Stomach (tissue), 9 donors: ENCODE data around the gene SH3YL1. TPM values are rescaled to one million over a fixed set of nuclear protein-coding genes. Genes with fewer than 3 reads are reported as not detected.

Experiments
- DNase-seq, 2 donors: peaks; one replicate each; pipeline versions ENCODE4 v3.0.0 to v3.0.0-alpha.2; 2013 to 2019
- H3K27ac ChIP-seq, 5 donors: fragments of 200-600 bp in 4 of 5; sonication (generic) in 4 of 5; one replicate each; pipeline ENCODE4 v1.5.1; 2013 to 2019; ENCODE audit warnings: mild to moderate bottlenecking in 1 of 5, moderate library complexity in 1 of 5
- H3K27me3 ChIP-seq, 3 donors: fragments of 200-600 bp; sonication (generic); one replicate each; pipeline ENCODE4 v1.5.1; 2017 to 2019; ENCODE audit warnings: mixed run types in 1 of 3
- H3K36me3 ChIP-seq, 4 donors: fragments of 200-600 bp; sonication (generic); 1 replicate in 3 of 4; 2 replicates in 1 of 4; pipeline ENCODE4 v1.5.1; 2016 to 2019
- H3K4me1 ChIP-seq, 4 donors: fragments of 200-600 bp; sonication (generic); one replicate each; pipeline ENCODE4 v1.5.1; 2016 to 2019
- H3K4me3 ChIP-seq, 4 donors: fragments of 200-600 bp; sonication (generic) in 3 of 4; one replicate each; pipeline ENCODE4 v1.5.1; 2016 to 2019; ENCODE audit warnings: mild to moderate bottlenecking in 1 of 4
- H3K9me3 ChIP-seq, 4 donors: fragments of 200-600 bp; sonication (generic); one replicate each; pipeline ENCODE4 v1.5.1; 2016 to 2019
- EP300 ChIP-seq: sonication (generic); formaldehyde crosslinking; IDR thresholded peaks from one replicate; pipeline ENCODE4 v1.6.1; 2017; ENCODE audit warnings: antibody characterized with exemption
- POLR2A ChIP-seq, 4 donors: fragments of 450-650 bp; IDR thresholded peaks; one replicate each; pipeline ENCODE4 v1.6.1; 2016; ENCODE audit warnings: antibody characterized with exemption in 4 of 4, control low read depth in 2 of 4, mild to moderate bottlenecking in 1 of 4, moderate library complexity in 1 of 4
- POLR2AphosphoS5 ChIP-seq, 3 donors: sonication (generic); formaldehyde crosslinking; IDR thresholded peaks; one replicate each; pipeline ENCODE4 v1.6.1; 2016; ENCODE audit warnings: antibody characterized with exemption in 3 of 3
- WGBS, 5 donors: extraction: QIAGEN DNeasy Blood & Tissue Kit in 3 of 5; methylation state at CpG; one replicate each; pipeline versions ENCODE4 v1.1.5 to v1.1.7; 2013 to 2018; 5-methylcytosine and 5-hydroxymethylcytosine counted together
- intact Hi-C: fragments of 100-400 bp; cut with DNase I; formaldehyde crosslinking; loops from one replicate; pipeline ENCODE4 v1.15.1; 2023; ENCODE audit warnings: low total_unique reads
- polyA plus RNA-seq, 3 donors: library from polyadenylated mRNA; stranded (reverse); fragments of 200-250 nt; gene quantifications; one replicate each; pipeline ENCODE4 v1.2.3, GENCODE V29; 2013
- total RNA-seq, 5 donors: library from RNA; depleted of rRNA; stranded (reverse); fragments of >200 nt; gene quantifications; one replicate each; pipeline versions ENCODE4 v1.1.0 to v1.2.3, GENCODE V29; 2014 to 2016
- TF ChIP-seq, protein P1 (sequence below), 7 experiments: fragments of 450-650 bp in 4 of 7; fragments of 200-600 bp in 3 of 7; sonication (generic) in 3 of 7; IDR thresholded peaks; one replicate each; pipeline ENCODE4 v1.5.1; 2016 to 2019; ENCODE audit warnings: antibody characterized with exemption in 7 of 7, control low read depth in 2 of 7, mild to moderate bottlenecking in 1 of 7
- donor health status: healthy with polysubstance abuse.
- donor health status: Bipolar disorder and iron deficiency.
- donor health status: healthy.

SH3YL1 gene
- total and polyA plus RNA-seq, 8 donors, result 45.5 to 230 (median 143) TPM

DNA sequence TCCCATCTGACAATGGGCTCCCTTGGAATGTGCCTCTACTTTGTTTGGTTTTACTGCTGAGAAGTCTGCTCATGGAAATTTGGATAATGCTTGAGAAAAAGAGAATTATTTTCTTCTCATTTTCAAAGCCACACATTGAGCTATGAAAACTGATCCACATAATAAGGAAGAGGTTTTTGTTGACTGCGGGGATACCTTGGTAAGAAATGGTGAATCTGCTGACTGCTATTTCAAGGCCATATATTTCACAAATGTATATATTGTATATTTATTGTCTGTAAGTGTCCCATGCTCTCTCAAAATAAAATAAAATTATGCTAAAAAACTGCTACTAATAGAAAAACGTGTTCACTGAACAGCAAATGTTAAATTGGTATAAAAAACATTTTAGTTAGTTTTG is 15.1 kb downstream of the SH3YL1 start:
- H3K9me3 ChIP-seq, result no peaks in the 10 kb centered on the region
- intact Hi-C loops, result no loop called here
- no peak for TF ChIP-seq POLR2AphosphoS5 (IDR thresholded peaks at IDR 0.05)
- TF ChIP-seq, protein P1, sequence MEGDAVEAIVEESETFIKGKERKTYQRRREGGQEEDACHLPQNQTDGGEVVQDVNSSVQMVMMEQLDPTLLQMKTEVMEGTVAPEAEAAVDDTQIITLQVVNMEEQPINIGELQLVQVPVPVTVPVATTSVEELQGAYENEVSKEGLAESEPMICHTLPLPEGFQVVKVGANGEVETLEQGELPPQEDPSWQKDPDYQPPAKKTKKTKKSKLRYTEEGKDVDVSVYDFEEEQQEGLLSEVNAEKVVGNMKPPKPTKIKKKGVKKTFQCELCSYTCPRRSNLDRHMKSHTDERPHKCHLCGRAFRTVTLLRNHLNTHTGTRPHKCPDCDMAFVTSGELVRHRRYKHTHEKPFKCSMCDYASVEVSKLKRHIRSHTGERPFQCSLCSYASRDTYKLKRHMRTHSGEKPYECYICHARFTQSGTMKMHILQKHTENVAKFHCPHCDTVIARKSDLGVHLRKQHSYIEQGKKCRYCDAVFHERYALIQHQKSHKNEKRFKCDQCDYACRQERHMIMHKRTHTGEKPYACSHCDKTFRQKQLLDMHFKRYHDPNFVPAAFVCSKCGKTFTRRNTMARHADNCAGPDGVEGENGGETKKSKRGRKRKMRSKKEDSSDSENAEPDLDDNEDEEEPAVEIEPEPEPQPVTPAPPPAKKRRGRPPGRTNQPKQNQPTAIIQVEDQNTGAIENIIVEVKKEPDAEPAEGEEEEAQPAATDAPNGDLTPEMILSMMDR (IDR thresholded peaks at IDR 0.05), result no peak
- no peak for TF ChIP-seq POLR2A (IDR thresholded peaks at IDR 0.05)
- no peak for TF ChIP-seq EP300
- H3K4me3 ChIP-seq, result no peak overlapping the region
- H3K4me1 ChIP-seq, result no peaks in the 10 kb centered on the region
- no peak overlapping the region for H3K27ac ChIP-seq
- DNase-seq, result no peak
- peaks cover 9 to 83% (median 71%) of the 10 kb centered on the region in 4 donors for H3K36me3 ChIP-seq
- H3K27me3 ChIP-seq, result no peaks in the 10 kb centered on the region
- 81 to 97% (median 89%) methylated on average over 2 of the region's 2 CpGs for WGBS, 5 donors

DNA sequence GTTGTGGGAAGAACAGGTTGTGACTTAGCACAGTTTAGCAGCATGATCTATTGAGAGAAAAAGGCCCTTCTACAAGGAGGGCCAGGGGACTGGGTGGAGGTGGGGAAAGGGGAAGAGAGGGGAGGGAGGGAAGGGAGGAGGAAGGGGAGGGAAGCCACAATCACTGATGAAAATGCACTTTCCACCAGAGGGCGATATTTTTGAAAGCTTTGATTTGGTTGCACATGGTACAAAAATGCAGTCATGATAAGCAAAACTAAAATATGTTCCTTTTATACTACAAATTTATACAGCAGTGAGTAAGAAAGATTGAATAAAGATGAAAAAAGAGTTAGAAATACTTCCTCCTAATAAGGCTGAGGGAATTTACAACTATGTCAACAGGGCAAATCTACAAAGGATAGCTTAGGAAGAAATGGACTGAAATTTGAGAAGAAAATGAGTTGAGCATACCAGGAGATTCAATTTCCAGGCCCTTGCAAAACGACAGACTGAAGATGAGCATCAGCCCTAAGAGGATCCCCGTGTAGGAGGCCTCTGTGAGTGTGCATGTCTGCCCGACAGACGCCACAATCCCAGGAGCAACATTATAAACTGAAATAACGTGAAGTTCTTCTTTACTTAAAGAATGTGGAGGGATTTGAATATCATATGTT is 17.2 kb downstream of the SH3YL1 start:
- Histone ChIP-seq H3K27me3 (no peaks in the 10 kb centered on the region), H3K4me1 (no peaks in the 10 kb centered on the region), H3K9me3 (no peaks in the 10 kb centered on the region), H3K4me3 (no peak overlapping the region), H3K36me3 (peaks cover 12 to 91% (median 76%) of the 10 kb centered on the region in 4 donors), H3K27ac (no peak overlapping the region)
- TF ChIP-seq POLR2A (IDR thresholded peaks at IDR 0.05), result no peak
- TF ChIP-seq, protein P1 (IDR thresholded peaks at IDR 0.05), result peak in 5 of 7 experiments; percentile 27 to 64 (median 55)
- 59 to 64% (median 60%) methylated on average over 6 of the region's 6 CpGs for WGBS, 5 donors
- intact Hi-C loops, result no loop called here
- peak in 1 of 2 donors; percentile 79 for DNase-seq

DNA sequence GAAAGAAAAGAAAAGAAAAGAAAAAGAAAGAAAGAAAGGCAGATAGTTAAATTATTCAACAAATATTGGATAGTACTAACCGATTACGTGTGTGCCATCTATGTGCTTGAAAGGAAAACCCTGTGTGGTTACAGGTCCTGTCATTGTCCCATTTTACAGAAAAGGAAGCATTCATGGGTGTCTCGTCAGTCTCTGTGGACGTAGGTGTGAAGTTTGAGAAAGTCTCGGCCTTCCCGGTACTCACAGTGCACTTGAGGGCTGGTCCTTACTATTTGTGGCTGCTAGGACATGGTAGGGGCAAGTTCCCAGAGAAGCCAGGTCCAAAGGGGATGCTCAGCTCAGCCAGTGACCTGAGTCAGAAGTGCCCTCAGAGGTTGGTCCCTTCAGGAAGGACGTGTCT is 19.3 kb downstream of the SH3YL1 start:
- no peak for DNase-seq
- WGBS, 5 donors, result 91 to 99% (median 96%) methylated on average over 7 of the region's 7 CpGs
- H3K9me3 ChIP-seq, result no peaks in the 10 kb centered on the region
- H3K36me3 ChIP-seq, result peaks cover 17 to 86% (median 77%) of the 10 kb centered on the region in 4 donors
- H3K4me3 ChIP-seq, result no peak overlapping the region
- intact Hi-C loops, result no loop called here
- no peaks in the 10 kb centered on the region for H3K27me3 ChIP-seq
- H3K4me1 ChIP-seq, result no peaks in the 10 kb centered on the region
- TF ChIP-seq, protein P1 (IDR thresholded peaks at IDR 0.05), result no peak
- TF ChIP-seq EP300, result no peak
- no peak for TF ChIP-seq POLR2AphosphoS5 (IDR thresholded peaks at IDR 0.05)
- no peak for TF ChIP-seq POLR2A (IDR thresholded peaks at IDR 0.05)
- H3K27ac ChIP-seq, result no peak overlapping the region

DNA sequence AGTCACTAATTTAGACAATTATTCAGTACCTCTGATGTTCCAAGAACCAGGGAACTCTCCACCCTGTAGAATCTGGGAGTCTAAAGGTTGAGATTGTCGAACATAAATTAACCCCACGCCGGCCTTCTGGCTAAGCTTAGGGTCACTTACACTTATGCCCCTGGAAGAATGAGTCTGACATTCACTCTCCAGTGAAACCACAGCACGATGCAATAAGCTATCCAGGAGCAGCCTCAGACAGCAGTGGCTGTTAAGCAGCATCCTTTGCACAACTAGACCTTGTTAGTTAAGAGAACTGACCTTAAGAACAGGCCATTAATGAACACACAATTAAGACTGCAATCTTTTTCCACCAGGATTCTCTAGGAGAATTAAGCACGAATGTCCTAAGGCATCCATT is 25.0 kb downstream of the SH3YL1 start:
- H3K36me3 ChIP-seq, result peaks cover 9 to 50% (median 45%) of the 10 kb centered on the region in 4 donors
- no peaks in the 10 kb centered on the region for H3K27me3 ChIP-seq
- 75 to 90% (median 84%) methylated on average over 5 of the region's 5 CpGs for WGBS, 5 donors
- H3K9me3 ChIP-seq, result no peaks in the 10 kb centered on the region
- H3K4me1 ChIP-seq, result peaks cover 0 to 9% (median 0%) of the 10 kb centered on the region in 4 donors
- no peak overlapping the region for H3K4me3 ChIP-seq
- DNase-seq, result no peak
- peak overlapping the region in 1 of 5 donors; percentile 1 for H3K27ac ChIP-seq
- intact Hi-C loops, result no loop called here
- TF ChIP-seq POLR2AphosphoS5 (IDR thresholded peaks at IDR 0.05), result no peak
- TF ChIP-seq, protein P1 (IDR thresholded peaks at IDR 0.05), result no peak
- no peak for TF ChIP-seq EP300
- no peak for TF ChIP-seq POLR2A (IDR thresholded peaks at IDR 0.05)
